Measurements from ENCODE around the gene DBNDD1.
A peak's percentile ranks its signal among the peaks of the same experiment; 100 is the strongest.
"Not testable (repeated sequence)": the region's sequence is repeated elsewhere in the genome, so short reads cannot be mapped to it uniquely, and the experiment has no call there.

The DBNDD1 gene

GRCh38 chr16:90018652-90019542 is at the start of gene DBNDD1:
TSS of gene DBNDD1 (minus strand) at chr16:90019456. CDS start at chr16:90019341, 115 bp downstream.
- DNase-seq (ENCODE audit: low spot score): peak; percentile 58

- no peak for DNase-seq (ENCODE audit: low spot score)
These were observed 42.2 kb upstream of the DBNDD1 start for GRCh38 chr16:90061437-90061836.

GRCh38 chr16:90057738-90058173 is 38.5 kb upstream of the DBNDD1 start:
- peak; percentile 63 for DNase-seq (ENCODE audit: low spot score)

- not testable (repeated sequence) for DNase-seq (ENCODE audit: low spot score)
These were observed 37.3 kb upstream of the DBNDD1 start for GRCh38 chr16:90056521-90056920.

- no peak for DNase-seq (ENCODE audit: low spot score)
These were observed 36.1 kb upstream of the DBNDD1 start for GRCh38 chr16:90055371-90055770.

- DNase-seq (ENCODE audit: low spot score): no peak
These were observed 35.3 kb upstream of the DBNDD1 start for GRCh38 chr16:90054554-90054953.

GRCh38 chr16:90053902-90054500 is 34.7 kb upstream of the DBNDD1 start:
- DNase-seq (ENCODE audit: low spot score): no peak

- DNase-seq (ENCODE audit: low spot score): no peak
These were observed 31.7 kb upstream of the DBNDD1 start for GRCh38 chr16:90050969-90051368.

- DNase-seq (ENCODE audit: low spot score): no peak
These were observed 29.6 kb upstream of the DBNDD1 start for GRCh38 chr16:90048737-90049330.

GRCh38 chr16:90048347-90048722 is 29.1 kb upstream of the DBNDD1 start:
- no peak for DNase-seq (ENCODE audit: low spot score)

- DNase-seq (ENCODE audit: low spot score): peak; percentile 71
These were observed 28.6 kb upstream of the DBNDD1 start for GRCh38 chr16:90047714-90048346.

GRCh38 chr16:90046971-90047713 is 27.9 kb upstream of the DBNDD1 start:
- peak; percentile 80 for DNase-seq (ENCODE audit: low spot score)

- DNase-seq (ENCODE audit: low spot score): no peak
These were observed 27.1 kb upstream of the DBNDD1 start for GRCh38 chr16:90046122-90046970.

GRCh38 chr16:90044111-90044551 is 24.9 kb upstream of the DBNDD1 start:
- DNase-seq (ENCODE audit: low spot score): no peak

GRCh38 chr16:90043526-90043925 is 24.3 kb upstream of the DBNDD1 start:
- no peak for DNase-seq (ENCODE audit: low spot score)

GRCh38 chr16:90042946-90043514 is 23.8 kb upstream of the DBNDD1 start:
- no peak for DNase-seq (ENCODE audit: low spot score)

- no peak for DNase-seq (ENCODE audit: low spot score)
These were observed 22.7 kb upstream of the DBNDD1 start for GRCh38 chr16:90041896-90042473.

GRCh38 chr16:90040152-90041023 is 21.1 kb upstream of the DBNDD1 start:
- no peak for DNase-seq (ENCODE audit: low spot score)

GRCh38 chr16:90037276-90037675 is 18.0 kb upstream of the DBNDD1 start:
- DNase-seq (ENCODE audit: low spot score): no peak
